ENCODE data around the gene LNPEP. TPM values are rescaled to one million over a fixed set of nuclear protein-coding genes. Genes with fewer than 3 reads are reported as not detected.

Gene LNPEP
- total RNA-seq, 1 experiment from 2014 or later = 35.3 TPM

DNA sequence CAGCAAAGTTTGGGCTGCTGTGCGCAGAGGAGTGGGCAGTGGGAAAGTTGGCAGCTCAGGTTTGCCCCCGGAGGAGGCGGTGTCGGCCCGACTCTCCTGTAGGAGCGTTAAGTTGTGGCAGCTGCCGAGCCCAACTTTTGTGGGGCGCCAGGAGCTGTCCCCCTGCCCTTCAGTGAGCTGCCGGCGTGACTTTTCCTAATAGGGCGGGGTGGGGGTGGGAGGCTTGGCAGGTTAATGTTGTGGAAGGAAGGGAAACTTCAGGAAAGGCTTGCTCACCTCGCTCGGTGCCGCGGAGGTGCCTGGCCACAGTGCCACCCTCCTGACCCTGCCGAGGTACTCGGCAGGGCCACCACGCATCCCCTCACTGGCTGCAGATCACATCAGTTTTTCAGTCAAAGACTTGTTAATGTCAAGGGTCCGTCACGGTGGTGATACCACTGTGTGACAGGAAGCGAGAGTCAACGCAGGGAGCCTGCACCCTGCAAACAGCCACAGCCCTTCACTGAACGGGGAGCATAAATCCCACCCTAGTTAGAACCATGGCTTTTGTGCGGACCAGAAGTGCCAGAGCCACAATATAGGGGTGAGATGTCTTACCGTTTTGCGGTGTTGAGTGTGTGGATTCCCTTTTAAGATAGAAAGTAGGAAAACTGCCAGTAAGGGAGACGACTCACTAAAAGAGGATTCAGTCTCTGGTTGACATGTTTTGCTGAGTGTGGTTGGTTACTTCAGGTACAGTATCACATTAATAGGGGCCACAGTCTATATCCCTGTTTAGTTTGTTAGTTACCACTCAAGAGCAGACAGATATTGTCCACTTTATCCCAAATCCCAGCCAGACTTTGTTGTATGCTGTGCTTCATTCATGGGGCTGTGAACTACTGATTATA is 796 bp downstream of the LNPEP start:
- Histone ChIP-seq H3K4me3 (peak overlapping the region; percentile 72), H3K36me3 (peaks cover 1% of the 10 kb centered on the region; the same call in 1 of the 2 replicates), H3K4me1 (0 out of 2 replicates have a peak, but pooled peaks cover 8% of the 10 kb centered on the region), H3K27me3 (no peaks in the 10 kb centered on the region), H3K9me3 (replicated peaks) (no peaks in the 10 kb centered on the region), H3K27ac (peak overlapping the region; percentile 94)
- DNase-seq = peak; percentile 55 to 69

DNA sequence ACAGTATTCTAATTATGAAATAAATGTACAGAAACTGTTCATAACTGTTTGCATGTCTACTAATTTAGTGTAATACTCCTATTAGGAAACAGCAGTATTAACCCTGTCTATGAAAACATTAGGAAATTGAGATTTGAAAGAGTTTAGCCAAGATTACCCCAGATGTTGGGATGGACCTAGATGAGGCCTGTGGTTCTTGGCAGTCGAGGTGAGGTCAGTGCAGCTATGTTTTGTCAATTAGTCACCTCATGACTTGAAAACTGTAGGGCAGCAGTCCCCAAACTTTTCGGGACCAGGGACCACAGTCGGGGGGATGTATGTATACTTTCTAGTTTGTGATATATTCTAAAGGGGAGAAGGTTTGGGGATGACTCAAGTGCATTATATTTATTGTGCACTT is 4.7 kb downstream of the LNPEP start:
- no peak overlapping the region for H3K27ac ChIP-seq
- H3K36me3 ChIP-seq = peaks cover 10% of the 10 kb centered on the region; the same call in 1 of the 2 replicates
- no peaks in the 10 kb centered on the region for H3K9me3 ChIP-seq (replicated peaks)
- DNase-seq = no peak
- H3K4me3 ChIP-seq = no peak overlapping the region
- H3K4me1 ChIP-seq = 0 out of 2 replicates have a peak, but pooled peaks cover 5% of the 10 kb centered on the region
- no peaks in the 10 kb centered on the region for H3K27me3 ChIP-seq

DNA sequence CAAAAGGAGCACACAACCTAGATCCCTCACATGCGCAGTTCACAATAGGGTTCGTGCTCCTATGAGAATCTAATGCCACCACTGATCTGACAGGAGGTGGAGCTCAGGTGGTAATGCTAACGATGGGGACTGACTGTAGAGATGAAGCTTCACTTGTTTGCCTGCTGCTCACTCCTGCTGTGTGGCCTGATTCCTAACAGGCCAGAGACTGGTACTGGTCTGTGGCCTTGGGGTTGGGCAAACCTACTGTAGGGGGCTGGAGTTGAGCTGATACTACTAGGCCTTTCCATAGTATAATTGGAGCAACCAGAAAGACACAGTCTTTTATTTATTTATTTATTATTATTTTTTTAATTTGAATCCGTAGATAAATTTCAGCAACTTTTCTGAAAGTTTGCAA is 5.3 kb downstream of the LNPEP start:
- 0 out of 2 replicates have a peak, but pooled peaks cover 5% of the 10 kb centered on the region for H3K4me1 ChIP-seq
- no peaks in the 10 kb centered on the region for H3K27me3 ChIP-seq
- H3K36me3 ChIP-seq = peaks cover 10% of the 10 kb centered on the region; the same call in 1 of the 2 replicates
- no peak for DNase-seq
- no peak overlapping the region for H3K27ac ChIP-seq
- no peaks in the 10 kb centered on the region for H3K9me3 ChIP-seq (replicated peaks)
- no peak overlapping the region for H3K4me3 ChIP-seq

DNA sequence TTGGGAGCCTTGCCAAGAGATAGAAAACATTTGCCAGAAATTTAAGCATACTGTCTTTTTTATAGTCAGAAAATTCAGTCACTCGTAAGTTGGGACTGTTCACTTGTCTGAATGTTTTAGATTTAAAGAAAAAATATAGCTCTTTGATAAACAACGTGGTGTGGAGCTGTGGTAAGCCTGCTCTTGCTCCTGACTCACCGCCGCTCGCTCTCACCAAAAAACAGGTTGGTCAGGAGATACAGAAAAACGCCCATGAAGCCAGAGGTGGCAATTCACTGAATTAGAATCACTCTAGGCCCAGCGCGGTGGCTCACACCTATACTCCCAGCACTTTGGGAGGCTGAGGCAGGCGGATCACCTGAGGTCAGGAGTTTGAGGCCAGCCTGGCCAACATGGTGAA is 6.2 kb downstream of the LNPEP start:
- no peak overlapping the region for H3K27ac ChIP-seq

DNA sequence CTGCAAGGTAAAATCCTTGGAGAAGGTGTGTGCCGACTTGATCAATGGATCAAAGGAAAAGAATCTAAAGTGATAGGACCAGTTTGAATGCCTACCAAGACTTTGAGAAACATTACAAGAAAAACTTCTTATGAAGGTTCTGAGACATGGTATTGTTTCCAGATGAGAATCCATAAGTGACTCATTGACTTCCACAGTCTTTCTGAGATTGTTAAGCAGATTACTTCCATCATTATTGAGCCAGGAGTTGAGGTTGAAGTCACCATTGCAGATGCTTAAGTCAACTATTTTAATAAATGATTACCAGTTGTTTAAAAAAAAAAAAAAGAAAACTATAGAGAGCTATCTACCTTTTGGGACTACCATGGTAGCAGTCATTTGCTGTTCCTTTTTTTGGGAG is 7.0 kb downstream of the LNPEP start:
- Histone ChIP-seq H3K4me1 (0 out of 2 replicates have a peak, but pooled peaks cover 2% of the 10 kb centered on the region), H3K27ac (no peak overlapping the region), H3K36me3 (peaks cover 10% of the 10 kb centered on the region; the same call in 1 of the 2 replicates), H3K27me3 (no peaks in the 10 kb centered on the region), H3K9me3 (replicated peaks) (no peaks in the 10 kb centered on the region), H3K4me3 (no peak overlapping the region)
- DNase-seq = no peak

More for the DNA sequence above, 6.2 kb downstream of the LNPEP start:
- Histone ChIP-seq H3K4me1 (0 out of 2 replicates have a peak, but pooled peaks cover 5% of the 10 kb centered on the region), H3K27me3 (no peaks in the 10 kb centered on the region), H3K36me3 (peaks cover 10% of the 10 kb centered on the region; the same call in 1 of the 2 replicates), H3K4me3 (no peak overlapping the region), H3K9me3 (replicated peaks) (no peaks in the 10 kb centered on the region)
- DNase-seq = no peak

DNA sequence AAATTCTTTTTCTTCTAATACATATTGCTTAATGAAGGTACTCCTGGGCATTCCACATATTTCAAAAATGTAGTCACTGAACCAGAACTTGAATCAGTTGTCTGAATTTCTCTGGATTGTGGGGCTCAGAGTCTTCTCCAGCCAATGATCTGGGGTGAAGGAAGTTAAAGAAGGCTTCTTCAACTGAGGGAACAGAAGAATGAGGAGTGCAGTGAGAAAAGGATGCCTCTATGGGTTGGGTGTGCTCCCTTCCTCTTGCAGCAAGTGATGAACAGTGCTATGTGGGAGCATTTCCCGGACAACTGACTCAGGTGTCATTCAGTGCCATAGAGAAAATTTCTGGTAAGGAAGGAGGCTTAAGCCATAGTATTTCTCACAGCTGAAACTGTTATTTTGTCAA is 7.9 kb downstream of the LNPEP start:
- no peak overlapping the region for H3K27ac ChIP-seq
- H3K36me3 ChIP-seq = peaks cover 10% of the 10 kb centered on the region; the same call in 1 of the 2 replicates
- H3K4me3 ChIP-seq = no peak overlapping the region
- H3K4me1 ChIP-seq = no peaks in the 10 kb centered on the region
- no peaks in the 10 kb centered on the region for H3K27me3 ChIP-seq
- no peak for DNase-seq
- H3K9me3 ChIP-seq (replicated peaks) = peaks cover under 1% of the 10 kb centered on the region; the same call in 1 of the 2 replicates

DNA sequence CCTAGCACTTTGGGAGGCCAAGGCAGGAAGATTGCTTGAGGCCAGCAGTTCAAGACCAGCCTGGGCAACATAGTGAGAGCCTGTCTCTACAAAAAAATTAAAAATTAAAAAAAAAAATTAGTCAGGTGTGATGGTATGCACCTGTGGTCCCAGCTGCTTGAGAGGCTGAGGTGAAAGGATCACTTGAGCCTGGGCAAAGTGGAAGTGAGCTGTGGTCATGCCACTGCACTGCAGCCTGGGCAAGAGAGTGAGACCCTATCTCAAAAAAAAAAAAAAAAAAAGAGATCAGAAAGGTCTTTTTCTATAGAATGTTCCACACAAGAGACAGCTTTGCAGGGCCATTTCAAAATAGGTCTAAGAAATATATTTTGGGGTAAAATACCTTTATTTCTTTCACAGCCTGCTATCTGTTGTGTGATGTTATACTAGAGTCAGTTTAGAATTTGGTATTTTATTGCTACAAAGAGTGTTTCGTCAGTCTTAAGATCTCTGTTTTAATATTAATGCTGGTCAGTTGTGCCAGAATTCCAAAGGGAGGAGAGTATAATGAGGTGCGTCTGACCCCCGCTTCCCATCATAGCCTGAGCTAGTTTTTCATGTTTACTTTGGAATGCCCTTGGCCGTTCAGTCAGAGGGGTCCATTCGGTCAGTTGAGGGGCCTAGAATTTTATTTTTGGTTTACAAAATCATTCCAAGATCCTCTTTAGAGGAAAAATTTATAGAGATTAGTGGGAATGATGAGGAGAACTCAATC is 9.4 kb downstream of the LNPEP start:
- Histone ChIP-seq H3K36me3 (peaks cover 16% of the 10 kb centered on the region), H3K27ac (no peak overlapping the region), H3K4me3 (no peak overlapping the region), H3K9me3 (replicated peaks) (peaks cover 2% of the 10 kb centered on the region; the same call in 1 of the 2 replicates), H3K27me3 (no peaks in the 10 kb centered on the region), H3K4me1 (no peaks in the 10 kb centered on the region)
- DNase-seq = no peak

DNA sequence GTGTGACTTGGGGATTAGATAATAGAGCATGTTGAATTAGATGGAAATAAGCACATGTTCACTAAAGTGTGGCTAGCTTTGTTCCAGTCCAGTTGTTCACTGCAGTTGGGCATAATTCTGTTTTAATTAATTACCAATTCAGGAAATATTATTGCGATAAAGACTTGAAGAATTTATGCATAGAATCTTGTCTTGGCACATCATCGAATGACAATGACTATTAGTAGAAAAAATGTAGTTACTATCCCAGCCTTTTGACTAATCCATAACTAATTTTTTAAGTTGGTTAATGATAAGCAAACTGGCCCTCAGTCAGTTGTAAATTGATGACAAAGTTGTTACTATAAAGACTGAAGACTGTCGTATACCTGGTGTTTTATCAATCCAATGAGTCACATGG is 10.5 kb downstream of the LNPEP start:
- H3K4me3 ChIP-seq = no peak overlapping the region
- no peaks in the 10 kb centered on the region for H3K4me1 ChIP-seq
- no peak overlapping the region for H3K27ac ChIP-seq
- peaks cover 2% of the 10 kb centered on the region; the same call in 1 of the 2 replicates for H3K9me3 ChIP-seq (replicated peaks)
- peaks cover 16% of the 10 kb centered on the region for H3K36me3 ChIP-seq
- no peak for DNase-seq
- no peaks in the 10 kb centered on the region for H3K27me3 ChIP-seq

DNA sequence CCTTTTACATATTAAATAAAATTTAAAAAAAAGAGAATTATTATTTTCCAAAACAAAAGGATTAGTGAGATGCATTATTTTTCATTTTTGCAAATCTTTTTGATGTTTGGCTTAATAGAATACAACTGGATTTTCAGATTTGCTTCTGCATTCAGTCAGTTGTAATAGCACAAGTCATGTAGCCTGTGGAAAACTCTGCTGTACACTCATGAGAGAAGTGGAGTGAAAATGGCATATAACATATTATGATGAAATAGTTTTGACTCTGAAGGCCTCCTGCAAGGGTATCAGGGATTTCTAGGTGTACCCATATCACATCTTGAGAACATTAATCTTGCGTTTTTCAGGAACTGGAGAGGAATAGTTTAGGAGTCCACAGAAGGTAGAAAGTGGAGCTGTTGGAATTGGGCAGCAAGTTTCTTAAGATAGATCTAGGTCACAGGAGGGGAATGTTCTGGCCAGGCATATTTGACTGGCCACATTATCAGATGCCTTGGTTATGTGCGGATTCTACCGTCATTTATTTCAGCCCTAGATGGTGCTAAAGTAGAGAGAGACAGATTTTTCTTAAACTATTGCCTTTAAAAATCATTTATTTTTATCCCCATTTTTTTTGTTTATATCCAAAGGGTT is 16.4 kb downstream of the LNPEP start:
- H3K36me3 ChIP-seq = peaks cover 10% of the 10 kb centered on the region; the same call in 1 of the 2 replicates
- no peaks in the 10 kb centered on the region for H3K4me1 ChIP-seq
- no peak overlapping the region for H3K4me3 ChIP-seq
- no peak overlapping the region for H3K27ac ChIP-seq
- H3K27me3 ChIP-seq = no peaks in the 10 kb centered on the region
- DNase-seq = no peak
- peaks cover 2% of the 10 kb centered on the region; the same call in 1 of the 2 replicates for H3K9me3 ChIP-seq (replicated peaks)

DNA sequence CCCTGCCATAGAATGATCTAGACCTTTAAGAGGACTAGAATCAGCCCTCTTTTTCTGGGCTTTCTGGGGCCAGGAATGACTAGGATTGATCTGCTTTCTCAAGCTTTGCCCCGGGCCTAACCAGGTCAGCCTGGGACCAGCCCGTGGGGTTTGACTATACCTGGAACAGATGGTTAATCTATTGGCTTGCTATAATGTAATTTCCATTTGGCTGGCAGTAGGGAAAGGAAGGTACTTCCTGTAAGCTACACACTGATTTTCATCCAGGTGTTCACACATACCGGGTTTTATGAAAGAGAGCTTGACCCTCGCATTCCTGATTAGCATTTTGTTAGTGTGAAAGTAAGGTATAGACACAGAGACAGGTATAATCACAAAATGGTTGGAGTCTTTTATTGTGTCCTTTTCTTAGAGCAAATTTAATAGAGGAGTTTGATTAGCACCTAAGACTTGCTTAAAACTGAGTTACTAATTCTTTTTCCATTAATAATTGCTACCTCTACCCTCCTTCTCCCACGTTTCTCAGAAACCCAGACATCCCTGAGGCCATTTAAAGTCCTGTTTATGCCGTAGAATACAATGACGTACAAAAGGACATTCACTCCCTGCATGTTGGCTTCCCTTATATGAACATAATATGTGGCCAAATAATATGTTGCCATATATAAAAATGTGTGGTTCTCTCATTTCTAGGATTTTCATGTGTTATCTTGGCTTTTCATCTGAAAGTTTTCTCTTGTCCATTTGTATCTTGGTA is 17.3 kb downstream of the LNPEP start:
- Histone ChIP-seq H3K4me3 (no peak overlapping the region), H3K4me1 (no peaks in the 10 kb centered on the region), H3K36me3 (peaks cover 11% of the 10 kb centered on the region; the same call in 1 of the 2 replicates), H3K9me3 (replicated peaks) (peaks cover 2% of the 10 kb centered on the region; the same call in 1 of the 2 replicates), H3K27ac (no peak overlapping the region), H3K27me3 (no peaks in the 10 kb centered on the region)
- DNase-seq = no peak

DNA sequence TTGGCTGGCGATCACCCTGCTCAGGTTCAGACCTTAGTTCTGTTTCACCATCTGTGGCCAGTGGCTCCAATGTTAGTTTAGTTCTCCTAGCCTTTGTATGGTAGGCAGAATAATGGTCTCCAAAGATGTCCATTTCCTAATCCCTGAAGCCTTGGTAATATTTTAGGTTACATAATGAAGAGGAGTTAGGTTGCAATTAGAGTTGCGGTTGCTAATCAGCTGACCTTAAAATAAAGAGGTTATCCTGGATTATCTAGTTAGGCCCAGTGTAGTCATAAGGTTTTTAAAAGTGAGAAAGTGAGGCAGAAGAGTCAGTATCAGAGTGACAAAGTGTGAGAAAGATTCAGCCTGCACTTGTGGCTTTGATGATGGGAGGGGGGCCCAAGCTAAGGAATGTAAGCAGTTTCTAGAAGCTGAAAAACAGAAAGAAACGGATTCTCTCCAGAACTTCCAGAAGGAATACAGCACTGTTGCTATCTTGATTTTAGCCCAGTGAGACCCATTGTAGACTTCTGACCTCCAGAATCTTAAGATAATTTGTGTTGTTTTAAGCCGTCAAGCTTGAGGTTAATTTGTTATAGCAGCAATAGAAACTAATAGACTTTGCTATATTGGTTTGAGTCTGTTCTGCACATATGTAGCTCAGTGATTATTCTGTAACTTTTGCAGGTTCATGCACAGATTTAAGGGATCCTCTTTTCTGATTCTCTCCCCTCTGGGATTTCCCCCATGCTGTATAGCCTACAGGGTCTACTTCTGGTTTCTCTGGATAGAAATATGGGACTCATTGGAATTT is 21.6 kb downstream of the LNPEP start:
- Histone ChIP-seq H3K27ac (no peak overlapping the region), H3K36me3 (0 out of 2 replicates have a peak, but pooled peaks cover 6% of the 10 kb centered on the region), H3K9me3 (replicated peaks) (no peaks in the 10 kb centered on the region; the same call in 1 of the 2 replicates), H3K4me3 (no peak overlapping the region), H3K27me3 (no peaks in the 10 kb centered on the region), H3K4me1 (0 out of 2 replicates have a peak, but pooled peaks cover 5% of the 10 kb centered on the region)
- no peak for DNase-seq

DNA sequence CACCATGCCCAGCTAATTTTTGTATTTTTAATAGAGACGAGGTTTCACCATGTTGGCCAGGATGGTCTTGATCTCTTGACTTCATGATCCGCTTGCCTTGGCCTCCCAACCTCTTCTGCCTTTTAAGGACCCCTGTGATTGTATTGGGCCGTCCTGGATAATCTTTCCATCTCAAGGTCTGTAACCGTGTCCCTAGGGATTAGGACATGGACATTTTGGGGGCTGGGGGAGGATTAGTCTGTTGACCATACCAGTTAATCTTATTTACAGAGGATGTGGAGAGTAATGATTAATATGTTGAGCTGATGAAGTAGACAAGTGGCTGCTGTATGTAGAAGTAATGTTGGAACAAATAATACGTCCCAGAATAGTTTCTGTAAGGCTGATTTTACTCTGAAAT is 23.1 kb downstream of the LNPEP start:
- Histone ChIP-seq H3K27me3 (no peaks in the 10 kb centered on the region), H3K4me3 (no peak overlapping the region), H3K9me3 (replicated peaks) (no peaks in the 10 kb centered on the region; the same call in 1 of the 2 replicates), H3K4me1 (peaks cover 18% of the 10 kb centered on the region), H3K36me3 (0 out of 2 replicates have a peak, but pooled peaks cover 6% of the 10 kb centered on the region), H3K27ac (no peak overlapping the region)
- no peak for DNase-seq

DNA sequence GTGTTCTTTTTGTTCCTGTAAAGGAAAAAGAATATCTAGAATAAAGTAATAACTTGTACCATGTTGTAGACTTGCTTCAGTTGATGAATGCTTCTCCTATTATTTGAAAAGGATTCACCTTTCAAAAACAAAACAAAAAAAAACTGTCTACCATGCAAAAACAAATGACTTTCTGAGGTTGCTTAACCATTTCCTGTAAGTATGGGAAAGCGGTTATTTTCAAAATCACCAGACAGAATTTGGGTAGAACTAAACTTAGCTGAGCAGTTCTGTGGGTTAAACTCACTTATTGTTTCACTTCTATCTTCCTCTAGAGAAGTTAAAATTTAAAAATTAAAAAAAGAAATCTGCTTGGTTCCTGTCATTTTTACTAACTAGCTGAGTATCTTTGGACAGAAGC is 25.2 kb downstream of the LNPEP start:
- H3K27ac ChIP-seq = no peak overlapping the region
- 0 out of 2 replicates have a peak, but pooled peaks cover 6% of the 10 kb centered on the region for H3K36me3 ChIP-seq
- no peaks in the 10 kb centered on the region; the same call in 1 of the 2 replicates for H3K9me3 ChIP-seq (replicated peaks)
- H3K4me1 ChIP-seq = peaks cover 18% of the 10 kb centered on the region
- DNase-seq = no peak
- no peak overlapping the region for H3K4me3 ChIP-seq
- no peaks in the 10 kb centered on the region for H3K27me3 ChIP-seq

Data from SJCRH30 (cell line).